ENCODE results near the gene SS18L1.
"Not testable (repeated sequence)": the region's sequence is repeated elsewhere in the genome, so short reads cannot be mapped to it uniquely, and the experiment has no call there.

The SS18L1 gene, protein sequence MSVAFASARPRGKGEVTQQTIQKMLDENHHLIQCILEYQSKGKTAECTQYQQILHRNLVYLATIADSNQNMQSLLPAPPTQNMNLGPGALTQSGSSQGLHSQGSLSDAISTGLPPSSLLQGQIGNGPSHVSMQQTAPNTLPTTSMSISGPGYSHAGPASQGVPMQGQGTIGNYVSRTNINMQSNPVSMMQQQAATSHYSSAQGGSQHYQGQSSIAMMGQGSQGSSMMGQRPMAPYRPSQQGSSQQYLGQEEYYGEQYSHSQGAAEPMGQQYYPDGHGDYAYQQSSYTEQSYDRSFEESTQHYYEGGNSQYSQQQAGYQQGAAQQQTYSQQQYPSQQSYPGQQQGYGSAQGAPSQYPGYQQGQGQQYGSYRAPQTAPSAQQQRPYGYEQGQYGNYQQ
- 30.4 to 32.5 reads per million in 2 donors for total RNA-seq

DNA sequence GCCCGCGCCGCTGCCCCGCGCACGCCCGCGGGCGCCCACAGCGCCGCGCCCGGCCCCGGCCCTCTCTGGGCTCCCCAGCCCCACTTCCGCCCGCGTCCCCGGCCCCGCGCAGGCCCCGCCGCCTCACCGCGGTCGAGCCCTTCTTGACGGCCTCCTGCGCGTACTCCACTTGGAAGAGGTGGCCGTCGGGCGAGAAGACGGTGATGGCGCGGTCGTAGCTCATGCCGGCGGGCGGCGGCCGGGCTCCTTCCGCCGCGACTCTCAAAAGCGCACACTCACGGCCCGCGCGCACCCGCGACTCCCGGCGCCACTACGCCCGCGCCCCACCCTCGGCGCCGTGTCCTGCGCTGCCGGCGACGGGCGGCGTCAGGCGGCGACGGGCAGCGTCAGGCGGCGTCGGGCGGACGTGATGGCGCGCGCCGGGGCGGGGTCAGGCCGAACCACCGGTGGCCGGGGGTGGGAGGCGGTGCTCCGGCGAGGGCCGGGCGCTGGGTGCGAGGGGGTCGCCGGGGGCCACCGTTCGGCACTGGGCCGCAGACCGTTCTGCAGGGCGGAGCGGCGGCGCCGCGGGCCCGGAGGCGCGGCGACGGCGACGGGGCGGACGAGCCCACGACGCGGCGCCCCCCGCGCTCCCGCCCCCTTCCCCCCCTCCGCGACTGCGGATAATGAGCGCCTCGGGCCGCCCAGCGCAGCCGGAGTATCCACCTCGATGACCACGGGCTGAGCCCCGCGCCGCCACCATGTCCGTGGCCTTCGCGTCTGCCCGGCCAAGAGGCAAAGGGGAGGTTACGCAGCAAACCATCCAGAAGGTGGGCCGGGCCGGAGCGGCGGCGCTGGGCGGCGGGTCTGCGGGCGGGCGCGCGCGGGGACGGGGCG, at the start of gene SS18L1, which contains the start of gene PSMA7:
Gene SS18L1 (plus strand): TSS at position 689 of the 876 bp plus-strand sequence. CDS start 52 bp downstream, at position 741.
Gene PSMA7 (minus strand): TSS at position 314 of the 876 bp plus-strand sequence. CDS start 91 bp downstream, at position 223.
- peak; percentile 80 for DNase-seq

DNA sequence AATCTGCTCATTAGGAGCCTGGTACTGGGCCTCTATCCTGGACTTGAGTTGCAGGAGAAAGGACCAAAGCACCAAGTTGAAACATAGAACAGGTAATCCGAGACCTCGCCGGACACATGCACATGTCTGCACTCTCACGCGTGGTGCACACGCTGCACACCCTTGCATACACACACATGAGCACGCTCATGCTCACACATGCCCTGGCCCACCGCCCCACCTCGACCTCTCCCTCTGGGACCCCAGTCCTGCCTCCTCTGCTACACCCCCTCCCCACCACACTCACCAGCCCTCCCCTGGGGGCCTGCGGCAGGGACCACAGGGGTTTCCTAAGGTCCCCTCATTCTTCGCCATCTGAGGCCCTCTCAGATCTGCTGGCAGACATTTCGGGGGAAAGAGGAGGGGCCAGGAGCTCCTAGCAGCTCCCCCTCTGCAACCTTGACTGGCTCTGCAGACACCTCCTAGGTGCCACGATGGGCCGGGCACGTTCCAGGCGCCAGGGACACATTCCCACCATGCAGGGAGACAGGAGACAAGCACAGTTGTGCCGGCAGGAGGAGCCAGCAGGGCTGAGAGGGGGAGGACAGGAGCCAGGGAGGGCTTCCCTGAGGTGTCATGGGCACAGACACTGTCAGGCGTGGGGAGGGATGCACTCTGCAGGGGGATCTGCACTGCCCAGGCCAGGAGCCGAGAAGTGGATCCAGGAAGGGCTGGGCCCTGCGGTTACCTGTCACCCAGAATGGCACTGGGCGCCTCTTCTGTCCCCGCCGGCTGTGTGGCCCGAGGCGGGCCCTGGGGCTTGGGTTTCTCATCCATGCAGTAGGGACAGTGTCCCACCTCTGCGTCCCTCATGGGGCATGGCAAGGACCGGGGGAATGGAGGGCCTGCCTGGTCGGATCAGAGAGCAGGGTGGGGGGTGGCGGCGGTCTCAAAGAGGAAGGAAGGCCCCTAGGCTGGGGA, 46.9 kb upstream of the SS18L1 start:
- DNase-seq, result no peak

DNA sequence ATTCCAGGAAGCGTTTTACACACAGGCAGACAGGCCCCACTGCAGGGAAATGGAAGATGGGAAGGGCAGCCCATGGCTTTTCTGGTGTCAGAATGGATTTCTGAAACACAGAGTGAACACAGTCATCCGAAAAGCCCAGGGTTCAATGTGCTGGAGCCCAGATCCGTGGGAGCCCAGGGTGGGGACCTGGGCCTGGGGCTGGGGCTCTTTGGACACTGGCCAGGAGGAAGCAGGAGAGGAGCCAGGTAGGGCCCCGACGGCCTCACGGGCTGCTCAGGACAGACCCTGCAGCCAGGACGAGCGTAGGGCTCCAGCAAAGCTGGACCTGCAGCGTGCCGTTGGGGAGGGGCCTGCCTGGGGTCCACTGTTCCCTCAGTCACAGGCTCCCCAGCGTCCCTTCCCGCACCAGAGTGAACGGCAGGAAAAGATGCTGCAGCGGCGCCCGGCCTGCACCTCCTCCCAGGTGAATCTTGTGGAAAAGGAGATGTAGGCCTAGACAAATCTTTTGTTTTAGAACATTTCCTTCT, 45.6 kb upstream of the SS18L1 start:
- DNase-seq, result no peak

DNA sequence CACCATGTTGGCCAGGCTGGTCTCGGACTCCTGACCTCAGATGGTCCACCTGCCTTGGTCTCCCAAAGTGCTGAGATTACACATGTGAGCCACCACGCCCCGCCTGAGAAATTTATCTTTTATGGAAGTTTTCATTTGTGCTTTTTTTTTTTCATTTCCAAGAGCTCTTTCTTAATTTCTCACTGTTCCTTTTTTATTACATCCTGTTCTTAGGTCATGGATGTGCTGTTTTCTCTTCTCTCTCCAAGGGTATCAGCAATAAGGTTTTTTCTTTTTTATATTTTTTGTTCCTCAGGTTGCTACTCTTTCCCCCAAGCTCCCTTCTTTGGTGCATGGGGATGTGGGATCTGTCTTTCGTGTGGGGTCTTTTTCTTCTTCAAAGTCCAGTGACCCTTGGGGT, 42.5 kb upstream of the SS18L1 start:
- DNase-seq, result no peak

DNA sequence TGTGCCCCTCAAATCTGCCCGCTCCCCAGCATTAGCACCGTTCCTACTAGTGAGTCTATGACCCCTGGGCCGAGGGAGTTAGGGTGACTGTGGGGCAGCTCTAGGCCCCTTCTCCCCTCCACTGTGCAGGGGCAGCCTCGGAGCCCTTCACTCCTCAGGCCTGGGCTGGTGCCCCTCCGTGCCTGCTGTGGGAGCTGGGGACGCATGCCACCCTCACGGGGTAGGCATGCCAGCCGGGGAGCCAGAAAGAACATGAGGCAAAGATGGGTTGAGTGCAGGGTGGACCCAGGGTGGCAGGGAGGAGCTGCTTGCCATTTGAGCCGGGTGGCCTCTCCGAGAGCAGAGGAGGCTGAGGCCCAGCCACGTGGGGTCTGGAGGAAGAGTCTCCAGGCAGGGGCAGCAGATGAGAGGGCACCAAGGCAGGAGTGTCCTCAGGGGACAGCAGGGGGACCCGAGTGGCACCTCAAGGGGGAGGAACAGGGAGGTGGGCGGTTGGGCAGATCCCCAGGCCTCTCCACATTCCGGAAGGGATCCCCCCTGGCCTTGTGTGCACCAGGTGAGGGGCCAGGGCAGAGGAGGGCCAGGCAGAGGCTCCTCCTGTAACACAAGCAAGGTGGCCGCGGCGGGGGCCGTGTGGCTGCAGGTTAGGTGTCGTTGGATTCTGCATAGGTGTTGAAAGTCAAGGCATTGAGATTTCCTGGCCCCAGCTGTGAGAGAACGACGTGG, 39.9 kb upstream of the SS18L1 start:
- no peak for DNase-seq

DNA sequence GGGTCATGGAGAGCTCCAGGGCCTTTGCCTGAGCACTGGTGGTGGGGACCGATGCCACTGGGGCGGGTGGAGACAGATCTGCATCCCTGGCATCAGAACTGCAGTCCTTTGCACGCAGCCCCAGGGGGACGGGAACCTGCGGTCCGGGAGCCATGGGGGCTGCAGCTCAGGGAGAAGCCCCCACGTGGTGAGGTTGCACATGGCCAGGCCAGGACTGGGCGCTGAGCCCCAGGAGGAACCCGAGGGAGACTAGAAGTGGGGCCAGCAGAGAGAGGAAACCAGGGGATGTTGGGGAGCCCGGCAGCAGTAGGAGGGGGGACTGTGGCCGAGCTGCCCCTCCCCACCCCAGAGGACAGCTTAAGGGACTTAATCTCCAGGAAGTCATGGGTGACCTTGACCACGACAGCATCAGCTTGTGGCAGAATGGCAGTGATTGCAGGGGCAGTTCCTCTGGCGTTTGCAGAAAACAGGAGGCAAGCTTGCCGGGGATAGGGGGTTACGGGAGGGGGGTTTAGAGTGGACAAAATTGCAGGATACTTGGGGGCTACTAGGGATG, 39.3 kb upstream of the SS18L1 start:
- DNase-seq, result no peak

DNA sequence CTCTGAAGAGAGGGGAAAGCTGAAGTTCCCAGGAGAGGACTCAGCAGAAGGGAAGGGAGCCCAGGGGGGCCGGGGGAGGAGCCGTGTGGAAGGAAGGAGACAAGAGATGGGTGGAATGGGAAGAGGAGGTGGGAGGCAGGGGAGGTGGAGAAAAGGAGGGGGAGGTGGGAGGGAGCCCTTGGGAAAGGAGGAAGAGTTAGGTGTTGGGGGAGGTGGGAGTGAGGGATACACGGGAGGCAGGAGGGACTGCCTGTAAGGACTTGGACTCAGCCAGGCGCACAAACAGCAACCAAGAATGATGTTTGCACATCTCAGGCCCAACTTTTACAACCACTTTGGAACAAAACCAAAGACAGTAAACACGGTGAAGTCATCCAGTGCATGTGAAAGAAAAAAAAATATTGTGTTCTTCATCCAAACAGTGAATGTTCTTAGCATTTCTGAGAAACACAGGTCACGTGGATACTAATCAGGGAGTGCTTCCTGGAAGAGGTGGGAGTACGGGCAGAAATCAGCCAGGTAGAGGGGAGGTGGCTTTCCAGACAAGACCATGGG, 38.7 kb upstream of the SS18L1 start:
- no peak for DNase-seq

DNA sequence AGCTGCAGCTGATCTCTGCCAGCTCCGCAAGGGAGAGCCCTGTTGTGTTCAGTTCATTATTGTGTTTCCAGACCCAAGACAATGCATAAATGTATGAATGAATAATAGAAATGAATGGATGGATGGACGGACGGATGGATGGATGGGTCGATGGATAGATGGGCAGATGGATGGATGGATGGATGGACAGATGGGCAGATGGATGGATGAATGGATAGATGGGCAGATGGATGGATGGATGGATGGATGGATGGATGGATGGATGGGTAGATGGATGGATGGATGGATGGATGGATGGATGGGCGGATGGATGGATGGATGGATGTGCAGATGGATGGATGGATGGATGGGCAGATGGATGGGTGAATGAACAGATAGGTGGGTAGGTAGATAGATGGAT, 38.0 kb upstream of the SS18L1 start:
- DNase-seq, result no peak

DNA sequence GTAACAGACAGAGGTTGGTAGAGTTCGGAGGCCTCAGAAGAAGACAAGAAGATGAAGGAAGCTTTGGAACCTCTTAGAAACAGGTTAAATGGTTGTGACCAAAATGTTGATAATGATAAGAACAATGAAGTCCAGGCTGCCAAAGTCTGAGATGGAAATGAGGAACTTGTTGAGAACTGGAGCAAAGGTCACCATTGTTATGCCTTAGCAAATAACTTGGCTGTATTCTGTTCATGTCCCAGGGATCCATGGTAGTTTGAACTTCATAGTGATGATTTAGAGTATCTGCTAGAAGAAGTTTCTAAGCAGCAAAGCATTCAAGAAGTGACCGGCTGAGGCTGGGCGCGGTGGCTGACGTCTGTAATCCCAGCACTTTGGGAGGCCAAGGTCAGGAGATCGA, 32.4 kb upstream of the SS18L1 start:
- DNase-seq, result no peak

DNA sequence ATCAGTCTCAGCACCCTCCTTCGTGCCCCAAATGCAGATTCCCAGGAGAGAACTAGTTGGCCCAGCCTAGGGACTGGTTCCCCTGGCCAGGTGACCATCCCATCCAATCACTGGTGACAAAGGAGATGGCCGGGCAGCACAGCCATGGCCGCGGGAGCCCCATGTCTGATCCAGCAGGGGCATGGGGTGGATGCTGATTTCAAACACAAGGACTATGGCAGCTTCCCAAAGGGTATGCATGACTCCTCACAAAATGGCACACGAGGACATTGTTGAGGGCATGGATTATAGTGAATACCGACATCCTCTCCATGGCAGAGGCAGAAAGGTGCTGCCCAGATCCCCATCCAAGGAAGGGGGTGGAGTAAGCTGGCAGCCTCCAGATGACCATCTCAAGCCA, 31.2 kb upstream of the SS18L1 start:
- no peak for DNase-seq

DNA sequence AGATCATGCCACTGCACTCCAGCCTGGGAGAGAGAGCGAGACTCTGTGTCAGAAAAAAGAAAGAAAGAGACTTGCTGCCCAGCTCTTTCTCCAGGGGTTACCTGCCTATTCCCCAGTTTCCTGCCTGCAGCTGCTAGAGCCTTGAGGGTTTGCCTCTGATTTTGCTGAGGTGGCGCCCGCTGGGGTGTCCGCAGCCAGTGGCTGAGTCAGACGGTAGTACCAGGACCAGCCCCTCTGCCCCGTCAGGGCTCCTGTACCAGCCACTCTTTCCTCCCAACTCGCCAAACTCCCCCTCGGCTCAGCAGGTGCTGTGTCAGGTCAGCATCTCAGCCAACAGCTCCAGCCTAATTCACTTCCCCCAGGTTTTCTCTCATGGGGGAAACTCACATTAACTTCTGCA, 28.7 kb upstream of the SS18L1 start:
- DNase-seq, result no peak

DNA sequence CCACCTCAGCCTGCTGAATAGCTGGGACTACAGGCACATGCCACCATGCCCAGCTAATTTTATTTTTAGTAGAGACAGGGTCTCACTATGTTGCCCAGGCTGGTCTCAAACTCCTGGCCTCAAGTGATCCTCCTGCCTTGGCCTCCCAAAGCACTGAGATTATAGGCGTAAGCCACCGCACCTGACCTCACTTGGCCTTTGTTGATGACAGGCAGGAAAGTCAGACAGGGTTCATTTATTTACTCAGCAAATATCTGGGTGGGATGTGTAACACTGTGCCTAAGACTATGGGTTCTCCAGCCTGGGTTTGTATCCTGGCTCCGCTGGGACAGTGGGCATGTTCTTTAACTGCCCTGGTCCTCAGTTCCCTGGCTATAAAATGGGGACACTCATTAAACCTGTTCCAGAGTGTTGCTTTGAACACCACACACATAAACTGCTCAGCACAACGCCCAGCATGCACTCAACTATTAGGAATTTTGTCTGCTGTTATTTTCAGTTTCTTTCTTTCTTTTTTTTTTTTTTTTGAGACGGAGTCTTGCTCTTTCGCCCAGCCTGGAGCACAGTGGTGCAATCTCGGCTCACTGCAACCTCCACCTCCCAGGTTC, 27.7 kb upstream of the SS18L1 start:
- not testable (repeated sequence) for DNase-seq

DNA sequence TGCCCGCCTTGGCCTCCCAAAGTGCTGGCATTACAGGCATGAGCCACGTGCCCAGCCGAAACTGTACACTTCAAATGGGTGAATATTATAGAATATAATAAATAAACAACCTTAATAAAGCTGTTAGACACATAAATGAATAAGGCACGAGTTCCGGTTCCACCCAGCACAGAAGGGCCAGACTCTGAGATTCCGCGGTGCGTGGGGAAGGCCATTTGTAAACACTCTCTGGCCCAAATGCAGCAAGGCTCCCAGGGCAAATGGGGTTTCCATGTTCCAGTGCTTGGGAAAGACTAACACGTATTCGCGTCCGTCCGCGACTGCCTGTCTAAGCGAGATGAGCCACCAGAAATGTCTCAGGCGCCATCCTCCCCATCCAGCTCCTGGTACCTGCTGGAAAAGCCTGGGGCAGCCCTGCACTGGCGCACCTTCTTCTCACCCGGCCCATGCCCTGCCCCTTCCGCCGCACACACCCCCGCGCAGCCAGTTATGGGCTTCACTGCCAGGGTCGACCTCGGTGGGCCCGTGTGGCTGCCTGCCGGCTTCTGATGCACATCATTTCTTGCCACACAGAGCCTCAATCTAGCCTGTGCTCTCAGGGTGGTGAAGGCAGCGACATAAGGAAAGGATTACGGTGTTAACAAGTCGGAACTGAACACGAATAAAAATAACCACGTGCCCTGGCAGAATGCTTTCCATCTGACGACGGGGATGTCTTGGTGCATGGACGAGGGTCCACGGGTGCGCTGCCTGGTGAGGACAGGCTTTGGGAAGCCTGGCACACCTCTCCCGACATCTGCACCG, 26.8 kb upstream of the SS18L1 start:
- no peak for DNase-seq

DNA sequence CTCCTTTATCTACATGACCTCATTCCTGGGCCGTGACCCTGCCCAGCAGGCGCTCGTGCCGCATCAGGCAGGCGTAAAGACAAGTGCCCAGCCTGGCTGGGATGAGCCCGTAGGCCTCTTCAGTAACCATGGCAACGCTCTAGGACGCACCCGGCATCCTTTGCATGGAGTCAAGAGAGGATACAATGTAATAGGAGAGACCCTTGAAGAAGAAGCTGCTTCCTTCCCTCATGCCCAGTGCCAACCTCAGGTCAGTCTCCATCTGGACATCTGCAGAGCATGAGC, 26.3 kb upstream of the SS18L1 start:
- no peak for DNase-seq

DNA sequence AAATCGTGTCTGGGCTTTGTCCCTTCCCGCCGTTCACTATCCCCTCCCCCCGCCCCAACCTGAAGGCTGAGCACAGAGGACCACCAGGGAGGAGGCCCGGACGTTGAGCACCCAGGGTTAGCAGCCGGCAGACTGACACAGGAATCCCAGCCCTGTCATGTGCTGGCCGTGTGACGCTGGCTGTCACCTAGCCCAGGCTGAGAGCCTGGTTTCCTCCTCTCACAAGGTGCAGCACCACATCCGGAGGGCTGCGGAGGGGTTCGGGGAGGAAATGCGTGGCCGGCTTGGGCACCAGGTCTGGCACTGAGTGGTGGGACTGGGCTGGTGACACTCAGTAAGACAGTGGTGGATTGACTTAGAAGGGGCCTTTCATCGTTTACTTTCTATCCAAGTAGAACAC, 25.9 kb upstream of the SS18L1 start:
- peak; percentile 86 for DNase-seq

DNA sequence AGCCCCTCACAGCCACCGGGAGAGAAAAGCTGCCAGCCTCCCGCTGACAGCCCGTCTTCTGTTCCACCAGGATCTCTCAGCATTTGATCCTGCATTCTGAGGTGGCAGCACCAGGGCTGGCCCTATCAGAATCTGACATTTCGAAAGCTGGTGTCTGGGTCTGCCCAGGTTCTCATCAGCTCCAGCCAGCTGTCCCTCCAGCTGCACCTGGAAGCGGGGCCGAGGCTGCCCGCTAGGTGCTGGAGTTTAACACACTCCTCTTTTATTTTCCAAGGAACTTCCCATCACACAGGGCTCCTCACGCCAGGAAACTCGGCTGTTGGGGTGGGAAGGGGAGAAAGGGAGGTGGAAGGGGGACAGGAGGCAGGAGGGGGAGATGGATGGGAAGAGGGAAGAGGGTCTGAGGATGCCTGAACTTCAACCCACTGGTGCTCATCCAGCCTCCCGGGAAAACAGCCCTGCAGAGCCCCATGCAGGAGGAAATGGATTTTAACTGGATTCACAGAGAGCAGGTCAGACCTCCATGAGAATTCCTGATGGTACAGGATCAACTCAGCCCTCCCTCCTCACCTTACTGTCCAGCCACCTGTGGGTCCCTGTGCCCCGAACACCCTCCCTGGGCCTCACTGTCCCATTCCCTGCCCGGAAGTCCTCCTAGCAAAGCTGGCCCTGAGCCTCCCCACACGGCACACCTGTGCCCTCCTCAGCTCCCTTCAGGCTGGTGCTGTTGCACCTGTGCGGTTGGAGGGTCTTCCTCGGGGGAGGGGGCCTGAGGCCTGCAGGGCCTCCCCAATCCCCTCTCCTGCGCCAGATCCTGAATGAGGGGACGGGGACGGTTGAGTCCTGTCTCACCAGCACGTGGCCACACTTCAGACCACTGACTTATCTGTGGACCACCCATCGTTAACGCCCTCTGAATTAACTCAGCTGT, 25.2 kb upstream of the SS18L1 start:
- no peak for DNase-seq

DNA sequence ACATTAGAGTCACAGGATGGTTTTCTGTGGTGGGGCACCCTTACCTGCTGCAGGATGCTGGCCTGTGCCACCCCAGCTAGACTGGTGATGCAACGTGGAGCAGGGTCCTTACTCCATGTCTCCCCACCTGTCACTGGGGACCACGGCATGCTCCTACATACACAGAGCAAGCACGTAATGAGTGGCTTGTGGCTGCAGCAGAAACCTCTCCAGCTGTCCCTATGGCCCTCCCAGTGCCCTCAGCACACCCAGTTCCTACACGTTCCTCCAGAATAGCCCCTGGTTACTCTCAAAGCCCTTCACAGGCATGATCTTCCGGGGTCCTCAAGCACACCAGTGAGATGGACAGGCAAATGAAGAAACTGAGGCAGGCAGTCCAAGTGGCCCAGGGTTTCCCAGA, 24.5 kb upstream of the SS18L1 start:
- DNase-seq, result no peak

DNA sequence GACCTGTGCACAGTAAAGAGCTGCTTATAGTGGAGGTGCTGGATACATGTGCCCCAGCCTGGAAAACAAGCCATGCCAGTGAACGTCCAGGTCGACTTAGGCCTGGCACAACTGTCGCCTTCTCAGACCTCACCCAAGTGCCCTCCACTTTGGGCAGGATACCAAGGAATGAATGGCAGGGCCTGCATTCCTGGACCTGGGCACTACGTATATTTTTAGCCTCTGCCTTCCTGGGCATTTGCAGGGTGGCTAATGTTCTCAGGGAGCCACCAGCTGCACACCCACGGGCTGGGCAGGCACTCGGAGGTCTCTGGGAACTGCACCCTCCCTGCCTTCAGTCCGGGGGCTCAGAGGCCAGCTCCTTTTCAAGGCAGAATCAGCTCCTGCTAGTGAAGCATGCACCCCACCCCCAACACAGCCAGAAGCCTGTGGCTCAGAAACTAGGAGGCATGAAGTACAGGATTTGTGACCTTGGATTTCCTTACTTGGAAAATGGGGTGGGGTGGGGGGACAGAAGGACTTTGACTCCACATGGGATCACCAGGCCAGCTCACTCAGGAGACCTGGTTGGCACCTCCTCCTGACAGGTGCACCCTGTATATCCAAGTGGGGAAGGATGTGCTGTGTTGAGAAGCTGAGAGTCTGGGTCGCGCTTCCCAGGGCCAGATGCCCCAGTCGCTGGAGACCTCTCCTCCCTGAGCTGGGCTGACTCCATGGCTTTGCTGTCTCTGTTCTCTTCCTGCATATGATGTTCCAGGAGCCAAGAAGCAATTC, 23.8 kb upstream of the SS18L1 start:
- no peak for DNase-seq

All from activated gamma-delta T cell (primary cell).